HG03025 (cell line): Measurements from ENCODE around the gene KNCN.

Experiments
- ATAC-seq: cut with Tn5 transposase; IDR thresholded peaks from one replicate; pipeline ENCODE4 v1.9.1; 2021; ENCODE audit warnings: mild to moderate bottlenecking, moderate library complexity; ENCODE audit not compliant: unreplicated experiment, low FRiP score

KNCN gene

DNA sequence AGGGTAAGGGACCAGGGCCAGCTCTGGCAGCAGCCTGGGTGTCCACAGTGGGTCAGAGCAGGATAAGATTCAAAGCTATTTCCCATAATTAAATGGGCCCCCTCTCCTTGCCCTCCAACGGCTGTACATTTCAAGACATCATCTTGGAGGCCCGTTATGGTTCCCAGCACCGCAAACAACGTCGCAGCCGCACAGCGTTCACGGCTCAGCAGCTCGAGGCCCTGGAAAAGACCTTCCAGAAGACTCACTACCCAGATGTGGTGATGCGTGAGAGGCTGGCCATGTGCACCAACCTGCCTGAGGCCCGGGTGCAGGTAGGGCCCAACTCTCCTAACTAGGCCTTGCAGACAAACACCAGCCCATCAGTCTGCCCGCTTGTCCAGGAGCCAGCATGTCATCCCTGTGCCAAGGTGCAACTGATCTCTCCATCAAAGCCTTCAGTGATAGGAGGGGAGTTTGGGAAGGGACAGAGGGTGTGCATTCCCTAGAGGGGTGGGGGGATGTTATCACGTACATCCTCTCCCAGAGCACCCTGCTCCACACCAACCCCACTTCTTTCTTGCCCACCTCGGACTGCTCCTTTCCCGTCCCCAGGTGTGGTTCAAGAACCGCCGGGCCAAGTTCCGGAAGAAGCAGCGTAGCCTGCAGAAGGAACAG lies 41.0 kb downstream of the KNCN start:
- ATAC-seq, result no peak

DNA sequence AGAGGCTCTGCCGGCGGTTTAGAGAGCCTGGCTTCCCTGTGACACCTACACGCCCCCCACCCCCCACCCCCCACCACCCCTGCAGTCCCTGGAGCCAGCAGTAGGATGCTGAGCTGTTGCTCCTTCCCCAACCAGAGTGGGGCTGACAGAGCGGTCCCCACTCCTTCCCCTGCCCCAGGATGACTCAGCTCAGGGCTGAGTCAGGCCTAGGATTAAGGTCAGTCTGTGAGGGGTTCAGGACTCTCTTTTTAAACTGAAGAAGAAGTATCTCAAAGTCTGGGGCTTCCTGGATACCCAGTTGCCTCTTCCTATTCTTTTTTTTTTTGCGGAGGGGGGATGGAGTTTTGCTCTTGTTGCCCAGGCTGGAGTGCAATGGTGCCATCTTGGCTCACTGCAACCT lies 42.7 kb downstream of the KNCN start:
- ATAC-seq, result no peak

DNA sequence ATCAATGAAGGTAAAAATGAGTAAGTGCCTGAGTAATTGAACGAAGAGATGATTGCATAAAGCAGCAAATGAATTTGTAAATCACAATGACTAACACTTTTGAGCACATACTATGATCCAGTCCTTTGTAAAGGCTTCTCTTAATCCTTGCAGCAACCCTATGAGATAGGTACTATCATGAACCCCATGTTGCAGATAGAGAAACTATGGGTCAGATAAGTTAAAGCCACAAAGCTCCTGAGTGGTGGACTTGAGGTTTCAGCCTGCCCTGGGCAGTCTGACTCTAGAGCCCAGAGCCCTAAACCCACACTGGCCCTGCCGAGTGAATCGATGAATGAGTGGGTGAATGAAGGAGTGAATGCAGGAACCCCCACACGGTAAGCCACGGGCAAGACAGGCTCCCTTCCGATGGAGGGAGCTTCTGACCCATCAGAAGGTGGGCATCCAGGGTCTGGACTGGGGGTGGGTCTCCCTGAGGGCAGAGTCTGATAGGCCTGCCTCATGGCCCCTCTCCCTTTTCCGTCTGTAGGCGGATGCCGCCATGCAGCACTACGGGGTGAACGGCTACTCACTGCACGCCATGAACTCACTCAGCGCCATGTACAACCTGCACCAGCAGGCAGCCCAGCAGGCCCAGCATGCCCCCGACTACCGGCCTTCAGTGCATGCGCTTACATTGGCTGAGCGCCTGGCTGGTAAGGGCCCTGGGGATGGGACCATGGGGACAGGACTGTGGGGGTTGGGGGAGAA lies 44.8 kb downstream of the KNCN start:
- no peak for ATAC-seq

DNA sequence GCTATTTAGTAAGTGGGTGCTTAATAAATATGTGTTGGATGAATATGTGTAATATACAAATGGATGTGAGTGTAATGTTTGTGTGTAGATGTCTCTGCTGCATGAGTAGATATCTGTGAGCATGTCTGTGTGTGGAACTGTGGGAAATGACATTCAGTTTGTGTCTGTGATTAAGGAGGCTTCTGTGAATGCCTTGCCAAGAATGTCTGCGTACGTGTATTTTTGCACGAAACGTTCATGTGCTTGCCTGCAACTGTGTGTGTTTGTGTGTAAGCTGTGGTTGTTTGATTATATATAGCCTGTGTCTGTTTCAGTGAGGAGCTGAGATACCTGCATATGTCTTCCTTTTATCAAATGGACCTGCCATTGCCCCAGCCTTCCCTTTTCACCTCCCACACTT lies 48.0 kb downstream of the KNCN start:
- no peak for ATAC-seq

DNA sequence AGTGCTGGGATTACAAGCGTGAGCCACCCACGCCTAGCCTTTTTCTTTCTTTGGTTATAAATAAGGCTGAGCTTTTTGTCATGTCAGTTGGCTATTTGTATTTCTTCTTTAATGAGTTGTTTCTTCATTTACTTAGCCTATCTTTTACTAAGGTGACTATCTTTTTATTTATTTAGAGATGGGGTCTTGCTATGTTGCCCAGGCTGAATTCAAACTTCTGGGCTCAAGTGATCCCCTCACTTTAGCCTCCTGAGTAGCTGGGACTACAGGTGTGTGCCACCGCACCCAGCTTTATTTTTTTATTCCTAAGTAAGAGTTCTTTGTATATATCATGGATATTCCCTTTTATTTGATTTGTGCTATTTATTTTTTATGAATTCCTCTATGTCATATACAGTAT lies 49.9 kb downstream of the KNCN start:
- no peak for ATAC-seq

DNA sequence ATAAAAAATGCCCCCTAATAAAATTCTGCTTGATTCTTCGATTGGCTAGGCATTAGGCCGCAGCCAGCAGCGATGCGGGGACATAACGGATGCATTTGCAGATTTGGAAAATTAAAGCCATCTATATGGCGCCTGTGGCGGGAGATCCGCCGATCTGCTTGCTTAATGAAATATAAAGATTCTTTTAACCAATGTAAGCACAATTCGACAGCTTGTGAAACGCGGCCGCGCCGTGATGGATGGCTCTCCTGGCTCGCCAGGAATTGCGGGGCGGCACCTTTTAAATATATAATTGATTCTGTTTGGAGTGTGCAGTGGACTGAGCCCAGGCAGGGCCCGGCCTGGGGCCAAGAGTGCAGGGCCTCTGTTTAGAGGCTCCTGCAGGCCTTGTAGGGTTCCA lies 53.8 kb downstream of the KNCN start:
- ATAC-seq, result no peak

DNA sequence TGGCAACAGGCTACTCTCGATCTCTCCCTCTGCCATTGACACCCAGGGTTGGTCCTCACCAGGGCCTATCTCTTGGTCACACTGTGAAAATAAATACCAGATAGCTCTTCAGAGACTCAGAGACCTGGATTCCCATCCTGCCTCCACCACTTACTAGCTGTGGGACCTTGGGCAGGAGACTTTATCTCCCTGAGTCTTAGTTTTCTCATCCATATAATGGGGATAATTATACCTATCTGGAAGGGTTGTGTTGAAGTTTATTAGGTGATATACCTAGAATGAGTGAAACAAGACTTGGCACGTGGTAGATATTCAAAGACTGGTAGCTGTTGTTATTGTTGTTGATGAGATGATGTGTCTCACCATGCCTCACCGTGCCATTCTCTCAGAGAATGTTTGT lies 54.4 kb downstream of the KNCN start:
- no peak for ATAC-seq

DNA sequence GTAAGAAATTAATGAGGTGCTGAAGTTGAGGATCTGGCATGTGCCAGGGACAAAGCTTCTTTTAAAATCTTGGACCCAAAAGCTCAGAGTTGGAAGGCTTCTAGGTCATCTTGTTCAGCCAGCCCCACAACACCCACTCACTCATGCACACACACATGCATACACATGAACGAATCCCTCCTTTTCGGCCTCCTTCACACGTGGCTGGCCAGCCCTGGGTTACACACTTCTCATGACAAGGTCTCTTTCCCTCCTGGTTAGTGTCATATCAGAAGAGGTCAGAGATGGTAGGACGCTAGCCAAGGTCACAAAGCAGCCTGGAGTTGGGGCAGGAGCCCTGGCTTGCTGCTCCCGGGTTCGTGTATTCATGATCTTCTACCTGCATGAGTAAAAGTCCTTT lies 54.9 kb downstream of the KNCN start:
- ATAC-seq, result no peak

DNA sequence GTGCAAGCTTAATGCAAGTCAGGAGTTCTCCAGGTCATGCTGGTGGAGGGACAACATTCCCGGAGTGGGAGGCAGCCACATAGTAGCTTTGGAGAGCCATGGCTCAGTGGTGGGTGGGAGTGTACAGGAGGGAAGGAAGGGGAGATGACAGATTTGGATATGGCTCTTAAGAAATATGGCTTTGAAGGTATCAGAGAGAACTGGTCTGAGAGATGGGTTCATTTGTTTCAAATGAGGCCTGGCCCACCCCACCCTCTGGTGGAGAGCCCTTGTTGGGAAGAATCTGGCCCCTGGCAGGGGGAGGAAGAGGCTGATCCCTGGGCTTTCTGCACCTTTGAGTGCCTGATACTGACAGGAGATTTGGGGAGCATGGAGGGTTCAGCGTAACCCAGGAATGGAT lies 55.7 kb downstream of the KNCN start:
- no peak for ATAC-seq
